ENCODE measurements around the gene CDH22.

CDH22 gene

GRCh38 chr20:46212252-46212651 is 96.0 kb downstream of the CDH22 start:
- no peak for DNase-seq

GRCh38 chr20:46211331-46211722 is 97.0 kb downstream of the CDH22 start:
- DNase-seq: no peak

GRCh38 chr20:46210672-46211330 is 97.5 kb downstream of the CDH22 start:
- no peak for DNase-seq

DNA sequence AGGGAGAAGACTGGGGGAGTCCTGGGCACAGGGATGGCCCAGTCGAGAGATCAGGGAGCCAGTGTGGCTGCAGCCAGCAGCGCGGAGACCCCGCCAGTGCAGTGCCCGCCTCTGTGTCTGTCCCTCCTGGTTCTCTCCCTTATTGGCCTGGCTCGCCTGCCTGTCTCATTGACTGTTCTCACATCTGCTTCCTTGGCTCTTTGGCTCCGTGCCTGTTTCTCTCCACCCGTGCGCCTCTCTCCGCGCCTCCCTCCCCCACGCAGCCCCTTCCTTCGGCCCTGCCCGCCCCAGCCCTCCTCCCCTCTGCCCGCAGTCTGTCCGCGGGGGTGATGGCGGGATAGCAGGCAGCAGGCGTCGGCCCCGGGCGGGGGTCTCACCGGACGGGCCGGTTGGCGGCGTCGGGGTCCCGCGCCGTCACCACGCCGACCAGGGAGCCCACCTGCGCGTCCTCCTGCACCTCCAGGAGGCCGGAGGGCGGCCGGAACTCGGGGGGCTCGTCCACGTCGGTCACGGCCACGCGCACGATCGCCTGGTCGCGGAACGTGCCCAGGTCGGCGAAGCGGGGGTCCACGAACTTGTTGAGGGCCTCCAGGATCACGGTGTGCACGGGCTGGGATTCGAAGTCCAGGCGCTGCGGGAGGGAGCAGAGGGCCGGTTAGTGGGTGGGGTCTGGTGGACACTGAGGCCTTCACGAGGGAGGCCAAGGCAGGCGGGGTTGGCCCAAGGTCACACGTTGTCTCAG is 98.2 kb downstream of the CDH22 start:
- no peak for DNase-seq

DNA sequence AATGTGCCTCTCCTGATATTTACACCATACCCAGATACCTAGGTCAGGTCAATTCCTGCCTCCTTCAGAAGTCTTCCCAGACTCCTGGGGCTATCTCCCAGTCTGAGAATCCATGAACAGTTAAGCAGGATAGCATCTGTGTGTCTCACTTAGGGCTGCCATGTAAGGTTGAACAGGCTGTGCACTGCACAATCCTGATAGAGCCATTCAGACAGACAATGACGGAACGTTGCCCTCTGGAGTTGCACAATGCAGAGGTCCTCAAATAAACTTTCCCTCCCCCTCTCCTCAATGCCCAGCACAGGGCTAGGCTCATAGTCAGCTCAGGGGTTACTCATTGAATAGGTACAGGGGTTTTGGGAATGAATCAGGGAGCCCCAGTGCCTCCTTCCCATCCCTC is 100.5 kb downstream of the CDH22 start:
- no peak for DNase-seq

- DNase-seq: no peak
These were observed 101.2 kb downstream of the CDH22 start for GRCh38 chr20:46206992-46207549.

- no peak for DNase-seq
These were observed 102.3 kb downstream of the CDH22 start for GRCh38 chr20:46206025-46206424.

- DNase-seq: no peak
These were observed 102.9 kb downstream of the CDH22 start for GRCh38 chr20:46205349-46205748.

- no peak for DNase-seq
These were observed 103.6 kb downstream of the CDH22 start for GRCh38 chr20:46204594-46205186.

- no peak for DNase-seq
These were observed 104.8 kb downstream of the CDH22 start for GRCh38 chr20:46203510-46203837.

DNA sequence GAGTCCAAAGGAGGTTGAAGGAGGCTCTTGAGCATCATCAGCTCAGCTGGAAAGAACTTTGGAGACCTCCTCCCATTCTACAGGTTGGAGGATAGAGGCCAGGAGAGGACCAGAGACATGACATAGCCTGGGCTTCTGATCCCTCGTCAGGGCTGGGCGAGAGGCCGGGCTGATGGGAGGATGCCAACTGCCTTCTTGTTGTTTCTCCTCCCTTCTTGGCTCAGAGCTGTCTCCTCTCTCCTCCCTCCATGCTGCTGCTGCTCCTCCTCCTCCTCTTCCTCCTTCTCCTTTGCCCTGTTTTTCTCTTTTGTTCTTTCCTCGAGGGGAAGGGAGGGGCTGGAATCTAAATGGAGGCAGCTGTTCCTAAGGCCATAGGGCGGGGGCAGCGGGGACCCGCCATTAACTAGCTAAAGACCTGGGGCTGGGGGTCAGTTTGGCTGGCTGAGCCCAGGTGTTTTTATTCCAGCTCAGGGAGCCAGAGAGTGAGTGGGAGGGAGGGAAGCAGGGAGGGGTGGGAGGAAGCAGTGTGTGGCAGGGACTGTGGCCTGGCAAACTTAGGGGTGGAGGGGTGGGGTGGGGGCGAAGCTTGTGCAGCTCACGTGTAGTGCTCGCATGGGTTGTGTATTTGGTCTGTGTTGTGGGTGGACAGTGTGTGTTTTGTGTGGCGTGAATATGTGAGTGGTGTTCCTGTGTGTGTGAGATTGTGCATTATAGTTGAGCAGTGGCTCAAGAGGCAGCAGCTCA is 105.4 kb downstream of the CDH22 start:
- DNase-seq: no peak

DNA sequence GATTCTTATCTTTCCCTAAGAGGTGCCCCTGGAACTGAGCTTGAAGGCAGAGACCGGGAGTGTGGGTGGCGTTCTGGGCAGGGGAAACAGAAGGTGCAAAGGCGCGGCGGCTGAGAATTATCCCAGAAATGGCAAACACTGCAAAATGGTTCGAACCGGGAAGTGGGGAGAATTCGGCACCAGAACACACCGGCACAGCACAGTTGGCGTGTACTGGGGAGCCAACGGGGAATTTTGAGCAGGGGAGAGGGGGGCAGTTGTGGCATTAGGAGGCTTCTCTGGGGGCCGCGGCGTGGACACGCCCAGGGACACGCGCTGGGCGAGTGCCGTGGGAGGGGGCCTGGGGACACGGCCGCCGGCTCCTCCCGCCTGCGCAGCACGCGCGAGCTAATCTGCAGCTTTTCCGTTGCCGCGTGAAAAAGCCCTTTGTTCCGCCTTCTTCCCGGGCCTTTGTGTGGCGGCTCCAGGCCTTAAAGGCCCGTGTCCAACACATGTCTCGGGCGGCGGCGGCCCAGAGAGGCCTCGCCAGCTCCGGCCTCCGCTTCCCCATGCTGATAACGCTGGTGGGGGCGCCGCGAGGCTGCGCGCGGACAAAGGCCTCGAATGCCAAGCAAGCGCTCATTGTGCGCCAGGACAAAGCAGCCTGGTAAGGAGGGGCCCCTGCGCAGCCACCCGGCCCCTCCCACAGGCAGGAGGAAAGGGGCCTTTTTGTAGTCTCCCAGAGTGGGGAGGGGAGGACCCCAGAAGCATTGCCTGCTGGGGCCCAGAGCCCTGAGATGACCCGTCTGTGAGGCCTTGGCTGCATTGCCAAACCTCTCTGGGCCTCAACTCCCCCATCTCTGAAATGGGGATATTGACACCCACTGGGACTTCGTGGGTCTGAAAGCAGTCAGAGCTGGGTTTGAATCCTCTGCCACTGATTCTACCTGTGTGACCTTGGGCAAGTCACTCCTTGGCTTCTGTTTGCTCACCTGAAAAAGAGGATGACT is 107.4 kb downstream of the CDH22 start:
- DNase-seq: no peak

DNA sequence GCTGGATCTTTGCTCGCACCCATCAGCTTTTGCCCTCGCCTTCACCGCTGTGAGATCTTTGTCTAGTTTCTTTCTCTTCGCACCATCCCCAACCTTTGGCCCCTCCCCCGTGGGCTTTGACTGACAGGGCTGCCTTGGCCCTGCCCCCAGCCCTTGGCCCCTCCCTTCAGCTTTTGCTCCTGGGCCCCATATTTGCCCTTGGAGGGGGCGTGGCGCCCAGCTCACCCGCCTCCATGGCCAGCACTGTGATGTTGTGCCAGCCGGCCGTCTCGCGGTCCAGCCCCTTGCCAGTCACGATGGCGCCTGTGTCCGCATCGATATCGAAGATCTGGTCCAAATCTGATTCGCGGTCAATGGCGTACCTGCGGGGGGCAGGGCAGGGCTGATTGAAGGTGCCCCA is 109.1 kb downstream of the CDH22 start:
- peak; percentile 71 for DNase-seq

GRCh38 chr20:46196990-46197389 is 111.3 kb downstream of the CDH22 start:
- DNase-seq: no peak

DNA sequence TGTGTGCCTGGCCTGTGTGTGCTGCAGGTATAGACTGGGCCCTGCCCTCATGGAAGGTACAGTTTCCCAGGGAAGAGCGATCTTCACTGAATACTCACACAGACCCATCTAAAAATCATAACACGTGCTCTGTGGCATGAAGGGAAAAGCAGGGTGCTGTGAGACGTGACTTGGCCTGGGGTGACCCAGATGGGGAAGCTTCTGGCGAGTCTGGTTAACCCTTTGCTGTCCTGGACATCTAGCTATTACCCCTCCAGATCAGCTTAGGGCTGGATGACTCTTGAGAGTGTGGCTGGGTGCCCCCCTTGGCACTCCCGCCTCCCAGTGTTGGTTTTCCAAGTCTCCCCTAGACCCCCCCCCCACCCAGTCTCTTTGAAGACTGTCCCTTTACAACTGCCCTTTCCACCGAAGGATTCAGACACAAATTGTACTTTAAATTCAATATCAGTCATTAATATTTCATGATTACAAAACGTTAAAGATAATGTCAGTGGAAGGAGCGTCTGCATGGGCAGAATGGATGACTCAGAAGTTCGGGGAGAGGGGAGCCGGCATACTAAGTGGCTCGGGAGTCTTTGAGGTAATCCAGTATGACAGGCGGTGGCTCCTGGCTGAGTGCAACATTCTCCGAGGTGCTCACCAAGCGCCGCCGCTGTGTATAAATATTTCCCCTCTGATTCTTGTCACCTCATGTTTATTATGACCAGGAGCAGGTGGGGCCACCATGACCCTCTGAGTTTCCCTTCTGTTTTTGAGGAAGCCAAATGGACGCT is 112.8 kb downstream of the CDH22 start:
- DNase-seq: no peak

- no peak for DNase-seq
These were observed 113.9 kb downstream of the CDH22 start for GRCh38 chr20:46194409-46194808.

GRCh38 chr20:46192376-46192944 is 115.8 kb downstream of the CDH22 start:
- DNase-seq: no peak

- no peak for DNase-seq
These were observed 116.7 kb downstream of the CDH22 start for GRCh38 chr20:46191611-46192010.

GRCh38 chr20:46191168-46191540 is 117.1 kb downstream of the CDH22 start:
- DNase-seq: no peak

GRCh38 chr20:46190478-46191167 is 117.7 kb downstream of the CDH22 start:
- no peak for DNase-seq

Data from activated effector memory CD4-positive, alpha-beta T cell treated with anti-CD3 and anti-CD28 coated beads, Interleukin-2, amount 50 U/mL, for 16 hours (primary cell).